GM23248 (cell line): ENCODE data around the gene OR8I2.

Experiments used
- EZH2 ChIP-seq: fragments of 200-600 bp; sonication (generic); IDR thresholded peaks from 2 replicates; pipeline ENCODE4 v1.6.1; 2018; ENCODE audit warnings: antibody characterized with exemption, mild to moderate bottlenecking; ENCODE audit not compliant: insufficient read depth, poor library complexity, severe bottlenecking
- EZH2phosphoT487 ChIP-seq: fragments of 200-600 bp; sonication (generic); IDR thresholded peaks from 2 replicates; pipeline ENCODE4 v1.6.1; 2018; ENCODE audit warnings: antibody characterized with exemption, moderate library complexity, mild to moderate bottlenecking, low read depth; ENCODE audit not compliant: insufficient read depth

DNA sequence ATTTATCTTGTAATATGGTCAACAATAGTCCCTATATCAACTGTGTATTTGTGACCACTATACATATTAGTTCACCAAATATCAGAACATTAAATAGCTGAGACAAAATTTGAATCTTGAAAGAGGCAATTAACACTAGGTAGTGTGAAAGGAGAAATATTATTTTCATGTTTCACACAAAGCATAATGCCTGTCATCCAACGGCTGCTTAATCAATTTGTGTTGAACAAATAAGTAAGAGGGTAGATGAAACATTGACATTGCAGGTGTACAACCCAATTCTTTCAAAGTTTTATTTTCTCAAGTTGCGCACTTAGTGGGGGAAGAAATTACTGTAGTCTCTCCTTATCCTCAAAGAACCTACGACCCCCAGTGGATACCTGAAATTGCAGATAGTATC lies 3.4 kb upstream of the OR8I2 start:
- TF ChIP-seq EZH2phosphoT487 (no peak), EZH2 (no peak)
